Common myeloid progenitor, CD34-positive (primary cell): ENCODE results near the gene ADISSP.

Experiments
- CTCF ChIA-PET: fragments of 350-600 bp; sonication (Branson Sonifier 250); formaldehyde crosslinking; loops from one replicate; lab custom pipeline; 2021; ENCODE audit warnings: antibody characterized with exemption; lab: Charles Lee
- POLR2A ChIA-PET: fragments of 350-600 bp; sonication (Branson Sonifier 250); formaldehyde crosslinking; loops from one replicate; lab custom pipeline; 2021; ENCODE audit warnings: antibody characterized with exemption; lab: Charles Lee
- DNase-seq, 3 donors: peaks; one replicate each; pipeline versions ENCODE4 v3.0.0 to v3.0.0-alpha.2; 2013
- H3K27ac ChIP-seq, 2 experiments: 1 replicate in 1 of 2; 2 replicates in 1 of 2; pipeline ENCODE4 v1.7.0; 2013; ENCODE audit warnings: inconsistent platforms in 2 of 2, low read length in 2 of 2, mild to moderate bottlenecking in 2 of 2, low read depth in 1 of 2, moderate library complexity in 1 of 2; ENCODE audit not compliant: severe bottlenecking in 2 of 2, insufficient read depth in 1 of 2, poor library complexity in 1 of 2
- H3K27me3 ChIP-seq, 5 experiments: replicated peaks in 2 of 5; 1 replicate in 3 of 5; 2 replicates in 2 of 5; pipeline versions ENCODE4 v1.6.1 to v1.7.0; 2013; ENCODE audit warnings: low read length in 4 of 5, mild to moderate bottlenecking in 2 of 5, moderate library complexity in 2 of 5, inconsistent platforms in 1 of 5; ENCODE audit not compliant: insufficient read depth in 5 of 5, control insufficient read depth in 4 of 5
- H3K36me3 ChIP-seq, 4 experiments: 1 replicate in 2 of 4; 2 replicates in 2 of 4; pipeline versions ENCODE4 v1.6.1 to v1.7.0; 2013; ENCODE audit warnings: low read length in 3 of 4, control low read depth in 1 of 4, mild to moderate bottlenecking in 1 of 4; ENCODE audit not compliant: control insufficient read depth in 4 of 4, insufficient read depth in 4 of 4
- H3K4me1 ChIP-seq, 4 experiments: 1 replicate in 3 of 4; 2 replicates in 1 of 4; pipeline versions ENCODE4 v1.6.1 to v1.7.1; 2013; ENCODE audit warnings: low read length in 3 of 4, mild to moderate bottlenecking in 3 of 4, control low read depth in 1 of 4, inconsistent platforms in 1 of 4, moderate library complexity in 1 of 4; ENCODE audit not compliant: control insufficient read depth in 4 of 4, insufficient read depth in 4 of 4; ENCODE audit errors: control extremely low read depth in 1 of 4
- H3K4me3 ChIP-seq, 7 experiments: 1 replicate in 4 of 7; 2 replicates in 3 of 7; pipeline versions ENCODE4 v1.5.1 to v1.7.0; 2013; ENCODE audit warnings: mild to moderate bottlenecking in 7 of 7, low read length in 6 of 7, moderate library complexity in 6 of 7, inconsistent platforms in 2 of 7, low read depth in 2 of 7, control low read depth in 1 of 7; ENCODE audit not compliant: insufficient read depth in 4 of 7, control insufficient read depth in 1 of 7; ENCODE audit errors: extremely low read depth in 1 of 7
- H3K9me3 ChIP-seq, 5 experiments: 1 replicate in 4 of 5; 2 replicates in 1 of 5; pipeline versions ENCODE4 v1.6.1 to v1.7.1; 2013; ENCODE audit warnings: low read length in 4 of 5, mild to moderate bottlenecking in 2 of 5, inconsistent platforms in 1 of 5, low read depth in 1 of 5, moderate library complexity in 1 of 5; ENCODE audit not compliant: control insufficient read depth in 4 of 5, insufficient read depth in 2 of 5; ENCODE audit errors: control extremely low read depth in 1 of 5
- WGBS: methylation state at CpG from one replicate; pipeline ENCODE4 v1.1.5; 2013; ENCODE audit not compliant: insufficient coverage; 5-methylcytosine and 5-hydroxymethylcytosine counted together

The ADISSP gene

DNA sequence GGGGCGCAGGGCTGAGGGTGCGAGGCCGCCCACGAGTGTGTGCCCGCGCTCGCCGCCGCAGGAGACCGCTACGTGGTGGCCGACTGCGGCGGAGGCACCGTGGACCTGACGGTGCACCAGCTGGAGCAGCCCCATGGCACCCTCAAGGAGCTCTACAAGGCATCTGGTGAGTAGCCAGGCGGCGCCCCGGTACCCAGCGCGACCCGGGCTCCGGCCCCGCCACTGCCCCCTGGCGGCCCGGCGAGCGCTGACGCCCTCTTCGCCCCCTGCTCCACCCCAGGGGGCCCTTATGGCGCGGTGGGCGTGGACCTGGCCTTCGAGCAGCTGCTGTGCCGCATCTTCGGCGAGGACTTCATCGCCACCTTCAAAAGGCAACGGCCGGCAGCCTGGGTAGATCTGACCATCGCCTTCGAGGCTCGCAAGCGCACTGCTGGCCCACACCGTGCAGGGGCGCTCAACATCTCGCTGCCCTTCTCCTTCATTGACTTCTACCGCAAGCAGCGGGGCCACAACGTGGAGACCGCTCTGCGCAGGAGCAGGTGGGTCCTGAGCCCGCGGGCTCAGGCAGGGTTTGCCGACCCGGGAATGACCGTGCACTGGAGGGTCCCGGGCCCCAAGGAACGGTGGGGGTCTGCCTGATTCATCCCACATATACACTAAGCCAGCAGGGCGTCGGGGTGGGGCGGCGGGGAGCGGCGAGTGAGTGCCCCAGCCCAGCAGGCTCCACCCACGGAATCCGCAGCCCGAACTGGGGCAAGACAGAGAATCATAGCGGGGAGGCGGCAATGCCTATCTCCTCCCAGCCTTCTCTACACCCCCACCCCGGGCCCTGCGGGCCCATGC, 17.6 kb downstream of the ADISSP start:
- H3K4me3 ChIP-seq: peak overlapping the region in 1 of 7 experiments; percentile 2
- no peak overlapping the region for H3K27ac ChIP-seq
- ChIA-PET CTCF (interaction anchor here (0.6 to 16.4 kb wide), 13 partner anchors 10 to 105 kb away, joined by 3 to 216 read pairs (median 7); partner anchors contain the start of gene ADISSP), POLR2A (no interaction called here)
- H3K36me3 ChIP-seq: peaks cover 0 to 15% (median 8%) of the 10 kb centered on the region in 4 experiments
- peaks cover 0 to 5% (median 0%) of the 10 kb centered on the region in 5 experiments for H3K27me3 ChIP-seq
- H3K4me1 ChIP-seq: peaks cover 0 to 27% (median 15%) of the 10 kb centered on the region in 4 experiments
- 61% methylated on average over 59 of the region's 72 CpGs for WGBS
- DNase-seq: peak; percentile 51 to 75 (median 61)
- no peaks in the 10 kb centered on the region for H3K9me3 ChIP-seq

DNA sequence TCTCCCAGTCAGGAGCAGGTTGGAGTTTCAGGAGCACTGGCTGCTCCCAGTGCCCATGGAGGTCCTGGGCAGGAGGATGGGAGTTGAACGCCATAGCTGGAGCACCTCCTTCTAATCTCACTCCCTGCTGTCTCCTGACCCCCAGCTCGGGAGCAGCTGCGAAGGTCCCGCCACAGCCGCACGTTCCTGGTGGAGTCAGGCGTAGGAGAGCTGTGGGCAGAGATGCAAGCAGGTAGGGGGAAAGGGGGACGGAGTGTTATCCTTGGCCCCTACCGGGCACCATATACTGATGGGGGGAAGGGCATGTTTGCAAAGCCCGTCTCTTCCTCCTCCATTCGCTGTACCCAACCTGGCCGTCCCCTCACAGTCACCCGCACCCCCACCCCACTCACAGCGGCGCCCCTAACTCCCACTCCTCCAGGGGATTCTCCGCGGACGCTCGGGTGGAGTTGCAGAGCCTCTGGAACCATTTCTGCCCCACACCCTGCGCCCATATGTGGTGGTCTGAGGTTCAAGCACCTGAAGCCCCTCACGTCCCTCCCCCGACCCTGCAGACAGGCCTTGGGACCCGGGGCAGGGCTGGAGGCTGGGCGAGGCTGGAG, 18.4 kb downstream of the ADISSP start:
- ChIA-PET CTCF (interaction anchor here (0.6 to 16.4 kb wide), 10 partner anchors 8 to 74 kb away, joined by 3 to 216 read pairs (median 6); partner anchors contain the start of genes ADISSP and HSPA12B), POLR2A (no interaction called here)
- 93% methylated on average over 18 of the region's 24 CpGs for WGBS
- H3K27ac ChIP-seq: no peak overlapping the region
- H3K27me3 ChIP-seq: peaks cover 0 to 5% (median 0%) of the 10 kb centered on the region in 5 experiments
- no peak for DNase-seq
- H3K9me3 ChIP-seq: no peaks in the 10 kb centered on the region
- peaks cover 0 to 32% (median 18%) of the 10 kb centered on the region in 4 experiments for H3K4me1 ChIP-seq
- H3K36me3 ChIP-seq: peaks cover 0 to 8% (median 4%) of the 10 kb centered on the region in 4 experiments
- H3K4me3 ChIP-seq: peak overlapping the region in 1 of 7 experiments; percentile 2

DNA sequence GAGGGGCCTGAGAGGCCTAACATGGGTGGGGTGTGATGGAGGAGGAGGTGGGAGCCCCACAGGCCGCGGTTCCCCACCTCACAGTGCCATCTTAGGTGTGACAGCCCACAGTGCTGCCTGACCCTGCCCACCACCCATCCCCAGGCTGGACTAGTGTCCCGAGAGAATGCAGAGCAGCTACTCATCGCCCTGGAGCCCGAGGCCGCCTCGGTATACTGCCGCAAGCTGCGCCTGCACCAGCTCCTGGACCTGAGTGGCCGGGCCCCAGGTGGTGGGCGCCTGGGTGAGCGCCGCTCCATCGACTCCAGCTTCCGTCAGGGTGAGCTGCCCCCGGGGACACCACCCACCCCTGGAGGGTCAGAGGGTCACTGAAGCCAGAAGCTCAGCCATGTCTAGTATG, 19.5 kb downstream of the ADISSP start:
- no peaks in the 10 kb centered on the region for H3K9me3 ChIP-seq
- DNase-seq: no peak
- no peak overlapping the region for H3K4me3 ChIP-seq
- WGBS: 97% methylated on average over 11 of the region's 16 CpGs
- H3K27me3 ChIP-seq: peaks cover 0 to 5% (median 0%) of the 10 kb centered on the region in 5 experiments
- peaks cover 0 to 32% (median 18%) of the 10 kb centered on the region in 4 experiments for H3K4me1 ChIP-seq
- H3K36me3 ChIP-seq: peaks cover 0 to 5% (median 2%) of the 10 kb centered on the region in 4 experiments
- no peak overlapping the region for H3K27ac ChIP-seq
- ChIA-PET CTCF (interaction anchor here (0.6 to 16.4 kb wide), 10 partner anchors 8 to 37 kb away, joined by 3 to 216 read pairs (median 6); partner anchors contain the start of gene ADISSP), POLR2A (no interaction called here)

DNA sequence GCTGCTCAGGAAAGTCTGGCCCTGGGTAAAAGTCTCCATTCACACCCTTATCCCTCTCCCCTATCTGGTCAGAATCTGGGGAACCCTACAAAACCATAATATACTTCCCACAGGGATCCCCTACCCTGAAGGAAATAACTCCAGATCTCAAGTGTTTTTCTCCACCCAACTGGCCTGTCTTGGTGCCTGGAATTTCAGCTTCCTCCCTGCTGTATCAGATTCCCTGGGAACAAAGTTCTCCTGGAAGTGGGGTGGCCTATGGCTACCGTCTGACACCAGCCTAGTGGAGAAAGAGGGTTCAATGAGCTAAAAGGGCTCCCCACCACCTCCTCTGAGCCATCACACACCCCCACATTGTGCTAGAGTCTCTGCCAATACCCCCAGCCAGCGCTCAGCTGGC, 20.1 kb downstream of the ADISSP start:
- no peak for DNase-seq
- CTCF ChIA-PET: interaction anchor here (0.9 to 16.4 kb wide), 8 partner anchors 8 to 37 kb away, joined by 3 to 216 read pairs (median 4); partner anchors contain the start of gene ADISSP
- Histone ChIP-seq H3K36me3 (peaks cover 0 to 5% (median 1%) of the 10 kb centered on the region in 4 experiments), H3K27me3 (peaks cover 0 to 5% (median 0%) of the 10 kb centered on the region in 5 experiments), H3K27ac (no peak overlapping the region), H3K4me1 (peaks cover 0 to 31% (median 15%) of the 10 kb centered on the region in 4 experiments), H3K4me3 (no peak overlapping the region), H3K9me3 (no peaks in the 10 kb centered on the region)
- no CpG with 5 or more reads among the region's 2 CpGs for WGBS
- POLR2A ChIA-PET: interaction anchor here (1.2 kb wide), 1 partner anchor 77 kb away, joined by 3 read pairs; no protein-coding TSS in a partner anchor

DNA sequence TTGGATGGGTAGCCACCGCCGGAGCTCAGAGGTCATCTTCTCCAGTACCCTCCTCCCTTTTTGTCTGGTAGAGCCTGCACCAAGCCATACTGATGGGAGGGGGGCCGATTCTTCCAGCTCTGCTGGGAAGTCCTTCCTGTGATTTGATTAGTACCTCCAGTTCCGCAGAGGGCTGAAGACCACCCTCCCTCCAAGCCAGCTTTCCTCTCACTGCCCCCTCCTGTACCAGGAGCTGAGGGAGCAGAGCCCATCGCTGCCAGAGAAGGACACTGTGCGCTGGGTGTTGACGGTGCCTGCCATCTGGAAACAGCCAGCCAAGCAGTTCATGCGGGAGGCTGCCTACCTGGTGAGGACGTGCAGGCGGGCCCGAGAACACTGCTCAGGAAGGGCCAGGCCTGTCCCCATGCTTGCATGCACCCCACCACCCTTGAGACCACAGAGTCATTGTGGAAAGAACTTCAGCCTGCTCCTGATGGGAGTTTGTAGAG, 21.8 kb downstream of the ADISSP start:
- H3K36me3 ChIP-seq: no peaks in the 10 kb centered on the region
- H3K4me3 ChIP-seq: peak overlapping the region in 1 of 7 experiments; percentile 16
- ChIA-PET CTCF (interaction anchor here (0.6 to 16.4 kb wide), 5 partner anchors 8 to 68 kb away, joined by 3 to 216 read pairs (median 5); partner anchors contain the start of gene ADISSP), POLR2A (no interaction called here)
- no peak overlapping the region for H3K27ac ChIP-seq
- H3K4me1 ChIP-seq: peaks cover 0 to 20% (median 11%) of the 10 kb centered on the region in 4 experiments
- DNase-seq: no peak
- 91% methylated on average over 9 of the region's 11 CpGs for WGBS
- no peaks in the 10 kb centered on the region for H3K9me3 ChIP-seq
- peaks cover 0 to 4% (median 0%) of the 10 kb centered on the region in 5 experiments for H3K27me3 ChIP-seq

DNA sequence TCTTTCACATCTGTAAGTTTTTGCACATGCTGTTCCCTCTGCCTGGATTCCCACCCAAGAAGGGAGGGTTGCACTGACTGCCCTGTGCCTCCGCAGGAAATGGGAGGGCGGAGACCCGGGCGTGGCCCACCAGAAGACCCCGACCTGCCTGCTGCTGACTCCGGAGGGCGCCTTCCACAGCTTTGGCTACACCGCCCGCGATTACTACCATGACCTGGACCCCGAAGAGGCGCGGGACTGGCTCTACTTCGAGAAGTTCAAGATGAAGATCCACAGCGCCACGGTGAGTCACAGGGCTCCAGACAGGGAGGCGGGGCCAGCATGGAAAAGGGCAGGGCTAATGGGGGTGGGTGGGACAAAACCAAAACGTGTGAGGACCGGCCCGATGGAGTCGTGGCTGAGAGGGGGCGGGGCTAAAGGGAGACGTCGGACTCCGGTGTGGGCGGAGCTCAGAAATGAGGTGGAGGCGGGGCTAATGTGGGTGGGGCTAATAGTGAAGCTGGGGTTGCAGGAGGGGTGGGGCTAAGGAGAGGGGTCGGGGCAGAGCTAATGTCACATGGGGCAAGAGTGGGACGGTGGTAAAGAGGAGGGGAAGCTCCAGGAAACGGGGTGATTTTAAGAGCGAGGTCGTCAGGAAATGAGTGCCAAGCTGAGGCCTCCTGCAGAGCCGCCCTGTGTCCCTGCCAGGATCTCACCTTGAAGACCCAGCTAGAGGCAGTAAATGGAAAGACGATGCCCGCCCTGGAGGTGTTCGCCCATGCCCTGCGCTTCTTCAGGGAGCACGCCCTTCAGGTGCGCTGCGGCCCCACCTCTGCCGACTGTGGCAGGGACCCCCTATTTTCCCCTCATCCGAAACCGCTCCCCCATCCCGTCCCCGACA, 22.5 kb downstream of the ADISSP start:
- CTCF ChIA-PET: interaction anchor here (0.6 to 16.4 kb wide), 5 partner anchors 8 to 67 kb away, joined by 3 to 216 read pairs (median 5); partner anchors contain the start of gene ADISSP
- no peak overlapping the region for H3K27ac ChIP-seq
- 41% methylated on average over 37 of the region's 45 CpGs for WGBS

More for the DNA sequence above, 22.5 kb downstream of the ADISSP start:
- Histone ChIP-seq H3K9me3 (no peaks in the 10 kb centered on the region), H3K27me3 (peaks cover 0 to 4% (median 0%) of the 10 kb centered on the region in 5 experiments), H3K36me3 (no peaks in the 10 kb centered on the region), H3K4me1 (peaks cover 0 to 19% (median 11%) of the 10 kb centered on the region in 4 experiments), H3K4me3 (peak overlapping the region in 2 of 7 experiments; percentile 55 to 62)
- peak; percentile 86 to 93 (median 93) for DNase-seq
- POLR2A ChIA-PET: no interaction called here
